ENCODE results near the gene CYB5R2. TPM values are rescaled to one million over a fixed set of nuclear protein-coding genes. Genes with fewer than 3 reads are reported as not detected.

Gene CYB5R2
- total and polyA plus RNA-seq, 4 donors: 47.8 to 71.8 (median 62.3) TPM

Other genes starting within 250 kb of the CYB5R2 start
- gene OLFML1, start 188.0 kb downstream of the CYB5R2 start, total RNA-seq: 10 to 100 TPM; 19.0 to 34.9 TPM
- gene OLFML1, start 188.0 kb downstream of the CYB5R2 start, polyA plus RNA-seq (ENCODE audit: insufficient read length in 2 of 2): 10 to 100 TPM in 1 of 2 donors, 1 to 10 TPM in 1; 4.2 to 11.8 TPM
- 10 to 100 TPM; 22.0 to 23.8 TPM for gene PPFIBP2, start 159.5 kb downstream of the CYB5R2 start, total RNA-seq
- 10 to 100 TPM; 14.3 to 16.2 TPM for gene PPFIBP2, start 159.5 kb downstream of the CYB5R2 start, polyA plus RNA-seq (ENCODE audit: insufficient read length in 2 of 2)
- not detected for gene OVCH2, start 33.0 kb upstream of the CYB5R2 start, total RNA-seq
- under 1 TPM in 1 of 2 donors, not detected in 1; 0.08 TPM for gene OVCH2, start 33.0 kb upstream of the CYB5R2 start, polyA plus RNA-seq (ENCODE audit: insufficient read length in 2 of 2)
- gene OR5P2, start 123.4 kb upstream of the CYB5R2 start, total RNA-seq: not detected
- gene OR5P2, start 123.4 kb upstream of the CYB5R2 start, polyA plus RNA-seq (ENCODE audit: insufficient read length in 2 of 2): not detected
- not detected for gene OR5P3, start 157.3 kb upstream of the CYB5R2 start, total RNA-seq
- gene OR5P3, start 157.3 kb upstream of the CYB5R2 start, polyA plus RNA-seq (ENCODE audit: insufficient read length in 2 of 2): not detected

Measured in spinal cord (tissue), 4 donors.